Jurkat, Clone E6-1 (cell line): Measurements from ENCODE around the gene GXYLT2.
A peak's percentile ranks its signal among the peaks of the same experiment; 100 is the strongest.

Experiments used
- DNase-seq: peaks from one replicate; pipeline ENCODE4 v3.0.0-alpha.2; 2011; ENCODE audit warnings: low read depth, low spot score
- H3K4me3 ChIP-seq: 2 replicates; pipeline ENCODE4 v1.5.1; 2011; ENCODE audit warnings: mild to moderate bottlenecking, low read length, control low read depth, moderate library complexity

Gene GXYLT2

GRCh38 chr3:72891053-72891855 is 3.4 kb downstream of the GXYLT2 start:
- peak overlapping the region; percentile 67 for H3K4me3 ChIP-seq
- peak; percentile 56 for DNase-seq

- peak overlapping the region; percentile 5 for H3K4me3 ChIP-seq
- DNase-seq, result peak; percentile 56
Measured at GRCh38 chr3:72892081-72892775, 4.4 kb downstream of the GXYLT2 start.

- peak; percentile 63 for DNase-seq
Measured at GRCh38 chr3:72892870-72893269, 5.0 kb downstream of the GXYLT2 start.

GRCh38 chr3:72894976-72895552 is 7.2 kb downstream of the GXYLT2 start:
- DNase-seq, result no peak
- H3K4me3 ChIP-seq, result no peak overlapping the region

More at GRCh38 chr3:72892870-72893269, 5.0 kb downstream of the GXYLT2 start:
- peak overlapping the region; percentile 5; the same call in 1 of the 2 replicates for H3K4me3 ChIP-seq

- DNase-seq, result no peak
- H3K4me3 ChIP-seq, result no peak overlapping the region
Measured at GRCh38 chr3:72896996-72897757, 9.3 kb downstream of the GXYLT2 start.

- no peak for DNase-seq
Measured at GRCh38 chr3:72897758-72898007, 9.8 kb downstream of the GXYLT2 start.

GRCh38 chr3:72899349-72899765 is 11.5 kb downstream of the GXYLT2 start:
- no peak overlapping the region for H3K4me3 ChIP-seq
- DNase-seq, result no peak

More at GRCh38 chr3:72897758-72898007, 9.8 kb downstream of the GXYLT2 start:
- H3K4me3 ChIP-seq, result no peak overlapping the region

GRCh38 chr3:72900048-72900447 is 12.2 kb downstream of the GXYLT2 start:
- DNase-seq, result no peak
- H3K4me3 ChIP-seq, result no peak overlapping the region

- no peak for DNase-seq
Measured at GRCh38 chr3:72901840-72902239, 14.0 kb downstream of the GXYLT2 start.

GRCh38 chr3:72903004-72903403 is 15.2 kb downstream of the GXYLT2 start:
- no peak overlapping the region for H3K4me3 ChIP-seq
- DNase-seq, result no peak

More at GRCh38 chr3:72901840-72902239, 14.0 kb downstream of the GXYLT2 start:
- no peak overlapping the region for H3K4me3 ChIP-seq

- H3K4me3 ChIP-seq, result no peak overlapping the region
Measured at GRCh38 chr3:72904163-72904562, 16.3 kb downstream of the GXYLT2 start.

GRCh38 chr3:72906154-72906553 is 18.3 kb downstream of the GXYLT2 start:
- no peak overlapping the region for H3K4me3 ChIP-seq
- DNase-seq, result no peak

More at GRCh38 chr3:72904163-72904562, 16.3 kb downstream of the GXYLT2 start:
- DNase-seq, result no peak

- no peak overlapping the region for H3K4me3 ChIP-seq
- DNase-seq, result no peak
Measured at GRCh38 chr3:72907131-72907711, 19.4 kb downstream of the GXYLT2 start.

GRCh38 chr3:72907731-72908620 is 20.1 kb downstream of the GXYLT2 start:
- no peak overlapping the region for H3K4me3 ChIP-seq
- DNase-seq, result no peak

- DNase-seq, result no peak
- H3K4me3 ChIP-seq, result no peak overlapping the region
Measured at GRCh38 chr3:72909591-72909990, 21.7 kb downstream of the GXYLT2 start.

GRCh38 chr3:72912532-72912931 is 24.7 kb downstream of the GXYLT2 start:
- no peak for DNase-seq
- H3K4me3 ChIP-seq, result no peak overlapping the region

- H3K4me3 ChIP-seq, result no peak overlapping the region
- DNase-seq, result no peak
Measured at GRCh38 chr3:72914383-72914782, 26.5 kb downstream of the GXYLT2 start.

- H3K4me3 ChIP-seq, result no peak overlapping the region
- DNase-seq, result no peak
Measured at GRCh38 chr3:72916250-72916649, 28.4 kb downstream of the GXYLT2 start.
